ENCODE results near the gene PRAMEF18.
"Not testable (repeated sequence)": the region's sequence is repeated elsewhere in the genome, so short reads cannot be mapped to it uniquely, and the experiment has no call there.

GRCh38 chr1:13230601-13231000, 4.6 kb upstream of the PRAMEF18 start:
- not testable (repeated sequence) for TF ChIP-seq CTCF (conservative IDR thresholded peaks at IDR 0.05 in 1 of 2, IDR thresholded peaks at IDR 0.05 in 1 of 2; ENCODE audit: extremely low read depth in 1 of 2, insufficient read depth in 1 of 2, low read depth in 1 of 2, low read length in 2 of 2); EZH2 (IDR thresholded peaks at IDR 0.05; ENCODE audit: borderline replicate concordance, low read length)
